ENCODE data around the gene TBX1.
"Not testable (repeated sequence)": the region's sequence is repeated elsewhere in the genome, so short reads cannot be mapped to it uniquely, and the experiment has no call there.

Gene TBX1

DNA sequence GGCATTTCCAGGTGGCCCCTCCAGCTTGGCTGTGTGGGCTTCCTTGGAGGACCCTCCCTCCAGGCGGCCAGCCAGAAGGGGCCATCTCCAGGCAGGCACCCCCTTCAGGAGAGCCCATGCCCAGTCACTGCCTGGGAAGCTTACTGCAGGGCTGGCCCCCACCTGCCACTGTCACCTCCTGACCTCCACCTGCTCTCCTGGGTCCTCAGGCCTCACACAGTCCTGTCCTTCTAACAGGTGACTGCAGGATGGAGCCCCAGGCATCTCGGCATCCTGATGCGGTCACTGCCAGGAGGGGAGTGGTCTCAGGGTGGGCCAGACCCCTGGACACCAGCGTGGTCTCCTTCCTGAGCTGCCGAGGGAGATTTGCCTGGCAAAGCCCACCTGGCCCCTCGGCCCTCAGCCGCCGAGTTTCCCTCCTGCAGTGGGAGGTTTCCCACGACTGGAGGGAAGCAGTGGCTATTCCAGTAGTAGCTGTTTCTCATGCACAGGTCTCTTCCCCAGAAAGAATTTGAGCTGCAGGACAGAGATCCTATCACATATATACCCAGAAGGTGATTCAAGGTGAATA, 13.0 kb downstream of the TBX1 start:
- Histone ChIP-seq H3K27ac (no peak overlapping the region), H3K9me3 (no peaks in the 10 kb centered on the region), H3K36me3 (no peaks in the 10 kb centered on the region), H3K27me3 (peaks cover 86% of the 10 kb centered on the region), H3K4me3 (ENCODE audit: low read depth in 1 of 2, low read length in 1 of 2) (no peak overlapping the region), H3K4me1 (ENCODE audit: control insufficient read depth in 1 of 2, insufficient read depth in 1 of 2, low read depth in 1 of 2, low read length in 1 of 2) (peaks cover 0 to under 1% of the 10 kb centered on the region in 2 experiments)
- TF ChIP-seq, protein P1, sequence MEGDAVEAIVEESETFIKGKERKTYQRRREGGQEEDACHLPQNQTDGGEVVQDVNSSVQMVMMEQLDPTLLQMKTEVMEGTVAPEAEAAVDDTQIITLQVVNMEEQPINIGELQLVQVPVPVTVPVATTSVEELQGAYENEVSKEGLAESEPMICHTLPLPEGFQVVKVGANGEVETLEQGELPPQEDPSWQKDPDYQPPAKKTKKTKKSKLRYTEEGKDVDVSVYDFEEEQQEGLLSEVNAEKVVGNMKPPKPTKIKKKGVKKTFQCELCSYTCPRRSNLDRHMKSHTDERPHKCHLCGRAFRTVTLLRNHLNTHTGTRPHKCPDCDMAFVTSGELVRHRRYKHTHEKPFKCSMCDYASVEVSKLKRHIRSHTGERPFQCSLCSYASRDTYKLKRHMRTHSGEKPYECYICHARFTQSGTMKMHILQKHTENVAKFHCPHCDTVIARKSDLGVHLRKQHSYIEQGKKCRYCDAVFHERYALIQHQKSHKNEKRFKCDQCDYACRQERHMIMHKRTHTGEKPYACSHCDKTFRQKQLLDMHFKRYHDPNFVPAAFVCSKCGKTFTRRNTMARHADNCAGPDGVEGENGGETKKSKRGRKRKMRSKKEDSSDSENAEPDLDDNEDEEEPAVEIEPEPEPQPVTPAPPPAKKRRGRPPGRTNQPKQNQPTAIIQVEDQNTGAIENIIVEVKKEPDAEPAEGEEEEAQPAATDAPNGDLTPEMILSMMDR (IDR thresholded peaks at IDR 0.05) = no peak

DNA sequence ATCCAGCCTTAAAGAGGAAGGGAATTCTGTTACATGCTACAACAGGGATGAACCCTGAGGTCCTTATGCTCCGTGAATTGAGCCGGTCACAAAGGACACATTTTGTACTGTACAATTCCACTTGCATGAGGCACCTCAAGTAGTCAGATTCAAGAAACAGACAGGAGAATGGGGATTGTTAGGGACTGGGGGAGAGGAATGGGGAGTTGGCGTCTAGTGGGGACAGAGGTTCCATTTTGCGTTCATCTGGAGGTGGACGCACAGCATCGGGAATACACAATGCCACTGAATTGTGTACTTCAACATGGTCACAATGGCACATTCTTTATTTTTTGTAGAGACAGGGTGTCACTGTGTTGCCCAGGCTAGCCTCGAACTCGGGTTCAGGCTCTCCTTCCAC, 14.1 kb downstream of the TBX1 start:
- H3K9me3 ChIP-seq = no peaks in the 10 kb centered on the region
- no peak overlapping the region for H3K4me3 ChIP-seq (ENCODE audit: low read depth in 1 of 2, low read length in 1 of 2)
- H3K27ac ChIP-seq = no peak overlapping the region
- TF ChIP-seq, protein P1 (IDR thresholded peaks at IDR 0.05) = no peak
- H3K36me3 ChIP-seq = no peaks in the 10 kb centered on the region
- no peaks in the 10 kb centered on the region for H3K4me1 ChIP-seq (ENCODE audit: control insufficient read depth in 1 of 2, insufficient read depth in 1 of 2, low read depth in 1 of 2, low read length in 1 of 2)
- peaks cover 85% of the 10 kb centered on the region for H3K27me3 ChIP-seq

DNA sequence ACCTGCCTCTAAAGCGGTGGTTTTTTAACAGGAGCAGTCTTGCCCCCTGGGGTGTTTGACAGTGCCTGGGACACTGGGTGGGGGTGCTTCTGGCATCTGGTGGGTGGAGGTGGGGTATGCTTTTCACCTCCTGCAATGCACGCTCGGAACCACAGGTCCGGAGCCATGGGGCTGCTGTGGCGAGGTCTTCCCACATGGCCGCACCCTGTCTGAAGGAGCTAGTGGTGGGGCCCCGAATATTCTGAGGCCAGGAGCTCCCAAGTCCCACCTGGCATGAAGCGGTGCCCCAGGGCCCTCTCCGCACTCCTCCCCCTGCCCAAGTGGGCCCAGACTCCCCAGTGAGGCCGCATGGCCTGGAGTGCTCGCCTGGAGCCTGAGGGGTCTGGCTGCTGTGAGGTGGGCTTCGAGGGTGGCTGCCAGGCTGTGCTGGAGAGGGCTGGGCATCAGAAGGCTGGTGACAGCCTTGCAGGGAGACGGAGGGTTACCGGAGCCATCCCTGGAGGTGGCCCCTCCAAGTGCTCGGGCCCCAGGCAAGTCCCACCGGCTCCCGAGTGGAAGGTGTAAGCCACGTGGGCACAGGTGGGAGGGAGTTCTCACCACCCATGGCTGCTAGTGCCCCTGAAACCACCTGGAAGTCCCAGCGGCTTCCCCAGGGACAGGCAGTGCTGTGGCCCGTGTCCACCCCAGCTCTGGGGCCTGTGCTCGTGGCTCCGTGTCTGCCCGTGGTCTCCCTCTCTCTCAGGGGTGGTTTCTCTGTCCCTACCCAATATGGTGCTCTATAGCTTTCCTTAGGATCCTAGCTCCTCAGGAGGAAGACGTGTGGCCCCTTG, 15.1 kb downstream of the TBX1 start:
- H3K9me3 ChIP-seq = no peaks in the 10 kb centered on the region
- no peak overlapping the region for H3K27ac ChIP-seq
- H3K4me3 ChIP-seq (ENCODE audit: low read depth in 1 of 2, low read length in 1 of 2) = no peak overlapping the region
- no peaks in the 10 kb centered on the region for H3K4me1 ChIP-seq (ENCODE audit: control insufficient read depth in 1 of 2, insufficient read depth in 1 of 2, low read depth in 1 of 2, low read length in 1 of 2)
- H3K27me3 ChIP-seq = peaks cover 83% of the 10 kb centered on the region
- TF ChIP-seq, protein P1 (IDR thresholded peaks at IDR 0.05) = no peak
- no peaks in the 10 kb centered on the region for H3K36me3 ChIP-seq

DNA sequence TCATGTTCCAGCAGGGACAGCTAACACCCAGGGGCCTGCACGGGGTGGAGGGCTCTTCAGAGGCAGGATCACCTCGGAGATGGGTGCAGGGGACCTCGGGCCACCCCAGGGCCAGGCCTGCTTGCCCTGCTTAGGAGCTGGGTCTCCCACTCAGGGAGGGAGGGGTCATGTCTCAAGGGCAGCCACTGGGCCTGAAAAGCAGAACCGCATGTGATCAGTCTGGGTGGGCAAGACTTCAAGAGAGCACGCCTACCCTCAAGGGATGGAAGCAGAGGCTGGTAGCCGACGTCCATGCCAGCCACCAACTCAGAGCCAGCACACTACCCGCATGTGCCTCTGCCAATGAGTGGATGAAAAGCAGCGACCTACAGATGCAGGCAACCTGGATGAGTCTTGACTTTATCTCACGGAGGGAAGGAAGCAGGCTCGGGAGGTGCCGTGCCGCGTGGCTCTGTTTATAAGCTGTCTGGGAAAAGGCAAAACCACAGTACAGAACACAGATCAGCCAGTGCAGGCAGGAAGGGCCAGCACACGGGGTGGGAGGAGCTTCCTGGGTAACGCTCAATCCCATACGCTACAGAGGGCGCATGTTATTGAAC, 16.0 kb downstream of the TBX1 start:
- no peaks in the 10 kb centered on the region for H3K9me3 ChIP-seq
- H3K4me3 ChIP-seq (ENCODE audit: low read depth in 1 of 2, low read length in 1 of 2) = no peak overlapping the region
- no peaks in the 10 kb centered on the region for H3K36me3 ChIP-seq
- H3K27me3 ChIP-seq = peaks cover 74% of the 10 kb centered on the region
- H3K27ac ChIP-seq = no peak overlapping the region
- no peaks in the 10 kb centered on the region for H3K4me1 ChIP-seq (ENCODE audit: control insufficient read depth in 1 of 2, insufficient read depth in 1 of 2, low read depth in 1 of 2, low read length in 1 of 2)
- TF ChIP-seq, protein P1 (IDR thresholded peaks at IDR 0.05) = no peak

DNA sequence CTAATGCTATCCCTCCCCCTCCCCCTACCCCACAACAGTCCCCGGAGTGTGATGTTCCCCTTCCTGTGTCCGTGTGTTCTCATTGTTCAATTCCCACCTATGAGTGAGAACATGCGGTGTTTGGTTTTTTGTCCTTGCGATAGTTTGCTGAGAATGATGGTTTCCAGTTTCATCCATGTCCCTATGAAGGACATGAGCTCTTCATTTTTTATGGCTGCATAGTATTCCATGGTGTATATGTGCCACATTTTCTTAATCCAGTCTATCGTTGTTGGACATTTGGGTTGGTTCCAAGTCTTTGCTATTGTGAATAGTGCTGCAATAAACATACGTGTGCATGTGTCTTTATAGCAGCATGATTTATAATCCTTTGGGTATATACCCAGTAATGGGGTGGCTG, 16.6 kb downstream of the TBX1 start:
- not testable (repeated sequence) for H3K27ac ChIP-seq; H3K9me3 ChIP-seq; H3K4me3 ChIP-seq (ENCODE audit: low read depth in 1 of 2, low read length in 1 of 2); H3K36me3 ChIP-seq; H3K4me1 ChIP-seq (ENCODE audit: control insufficient read depth in 1 of 2, insufficient read depth in 1 of 2, low read depth in 1 of 2, low read length in 1 of 2)
- H3K27me3 ChIP-seq = peaks cover 68% of the 10 kb centered on the region

DNA sequence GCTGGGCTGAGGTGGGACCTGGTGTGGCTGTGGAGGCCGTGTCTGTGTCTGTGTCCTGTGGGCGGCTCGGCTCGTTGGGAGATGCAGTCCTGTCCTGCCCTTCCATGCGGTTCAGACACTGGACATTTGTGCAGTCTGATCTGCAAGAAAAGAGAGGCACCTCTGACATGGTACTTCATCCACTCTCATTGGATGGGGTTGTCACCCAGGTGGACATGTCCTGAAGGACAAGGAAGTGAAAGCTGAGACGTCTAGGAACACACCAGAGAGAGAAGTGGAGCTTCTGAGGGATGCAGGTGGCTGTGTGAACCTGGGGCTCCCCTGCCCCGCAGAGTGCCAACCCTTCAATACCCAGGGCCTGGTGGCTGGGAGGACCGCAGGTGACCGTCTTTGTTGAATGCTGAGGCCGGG, 18.4 kb downstream of the TBX1 start:
- TF ChIP-seq, protein P1 (IDR thresholded peaks at IDR 0.05) = no peak
- Histone ChIP-seq H3K36me3 (no peaks in the 10 kb centered on the region), H3K27ac (no peak overlapping the region), H3K4me3 (ENCODE audit: low read depth in 1 of 2, low read length in 1 of 2) (no peak overlapping the region), H3K9me3 (no peaks in the 10 kb centered on the region), H3K4me1 (ENCODE audit: control insufficient read depth in 1 of 2, insufficient read depth in 1 of 2, low read depth in 1 of 2, low read length in 1 of 2) (no peaks in the 10 kb centered on the region), H3K27me3 (peaks cover 59% of the 10 kb centered on the region)
